Measurements from ENCODE around the gene CNTNAP4.

DNA sequence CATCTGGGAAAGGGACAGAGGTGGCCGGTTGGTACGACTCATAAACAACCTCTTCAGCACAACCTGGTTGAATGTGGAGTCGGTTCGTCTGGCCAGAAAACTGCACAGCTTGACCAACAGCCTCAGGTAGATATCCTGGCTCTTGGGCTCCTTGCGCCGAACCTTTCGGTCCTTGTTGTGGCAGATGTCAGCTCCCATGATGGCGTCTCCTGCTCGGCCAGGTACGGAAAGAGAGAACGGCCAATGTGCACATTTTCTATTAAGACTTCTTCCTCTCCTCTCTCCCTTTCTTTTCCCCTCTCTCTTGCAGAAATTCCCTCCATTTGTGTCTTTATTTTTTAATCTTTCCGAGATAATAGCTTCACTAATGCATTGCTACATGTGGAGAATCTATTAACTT lies 41.8 kb upstream of the CNTNAP4 start:
- TF ChIP-seq EP300 (conservative IDR thresholded peaks at IDR 0.05; ENCODE audit: poor library complexity, severe bottlenecking) (no peak), POLR2AphosphoS5 (IDR thresholded peaks at IDR 0.05) (no peak), EZH2 (IDR thresholded peaks at IDR 0.05; ENCODE audit: borderline replicate concordance, insufficient read depth, low read length, poor library complexity, severe bottlenecking) (no peak), TAF1 (IDR thresholded peaks at IDR 0.05; ENCODE audit: low read depth) (no peak), MXI1 (conservative IDR thresholded peaks at IDR 0.05; ENCODE audit: poor library complexity, severe bottlenecking) (no peak), RAD21 (conservative IDR thresholded peaks at IDR 0.05) (no peak)
- TF ChIP-seq, protein P1, sequence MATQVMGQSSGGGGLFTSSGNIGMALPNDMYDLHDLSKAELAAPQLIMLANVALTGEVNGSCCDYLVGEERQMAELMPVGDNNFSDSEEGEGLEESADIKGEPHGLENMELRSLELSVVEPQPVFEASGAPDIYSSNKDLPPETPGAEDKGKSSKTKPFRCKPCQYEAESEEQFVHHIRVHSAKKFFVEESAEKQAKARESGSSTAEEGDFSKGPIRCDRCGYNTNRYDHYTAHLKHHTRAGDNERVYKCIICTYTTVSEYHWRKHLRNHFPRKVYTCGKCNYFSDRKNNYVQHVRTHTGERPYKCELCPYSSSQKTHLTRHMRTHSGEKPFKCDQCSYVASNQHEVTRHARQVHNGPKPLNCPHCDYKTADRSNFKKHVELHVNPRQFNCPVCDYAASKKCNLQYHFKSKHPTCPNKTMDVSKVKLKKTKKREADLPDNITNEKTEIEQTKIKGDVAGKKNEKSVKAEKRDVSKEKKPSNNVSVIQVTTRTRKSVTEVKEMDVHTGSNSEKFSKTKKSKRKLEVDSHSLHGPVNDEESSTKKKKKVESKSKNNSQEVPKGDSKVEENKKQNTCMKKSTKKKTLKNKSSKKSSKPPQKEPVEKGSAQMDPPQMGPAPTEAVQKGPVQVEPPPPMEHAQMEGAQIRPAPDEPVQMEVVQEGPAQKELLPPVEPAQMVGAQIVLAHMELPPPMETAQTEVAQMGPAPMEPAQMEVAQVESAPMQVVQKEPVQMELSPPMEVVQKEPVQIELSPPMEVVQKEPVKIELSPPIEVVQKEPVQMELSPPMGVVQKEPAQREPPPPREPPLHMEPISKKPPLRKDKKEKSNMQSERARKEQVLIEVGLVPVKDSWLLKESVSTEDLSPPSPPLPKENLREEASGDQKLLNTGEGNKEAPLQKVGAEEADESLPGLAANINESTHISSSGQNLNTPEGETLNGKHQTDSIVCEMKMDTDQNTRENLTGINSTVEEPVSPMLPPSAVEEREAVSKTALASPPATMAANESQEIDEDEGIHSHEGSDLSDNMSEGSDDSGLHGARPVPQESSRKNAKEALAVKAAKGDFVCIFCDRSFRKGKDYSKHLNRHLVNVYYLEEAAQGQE (IDR thresholded peaks at IDR 0.05; ENCODE audit: borderline replicate concordance): no peak
- TF ChIP-seq, protein P2, sequence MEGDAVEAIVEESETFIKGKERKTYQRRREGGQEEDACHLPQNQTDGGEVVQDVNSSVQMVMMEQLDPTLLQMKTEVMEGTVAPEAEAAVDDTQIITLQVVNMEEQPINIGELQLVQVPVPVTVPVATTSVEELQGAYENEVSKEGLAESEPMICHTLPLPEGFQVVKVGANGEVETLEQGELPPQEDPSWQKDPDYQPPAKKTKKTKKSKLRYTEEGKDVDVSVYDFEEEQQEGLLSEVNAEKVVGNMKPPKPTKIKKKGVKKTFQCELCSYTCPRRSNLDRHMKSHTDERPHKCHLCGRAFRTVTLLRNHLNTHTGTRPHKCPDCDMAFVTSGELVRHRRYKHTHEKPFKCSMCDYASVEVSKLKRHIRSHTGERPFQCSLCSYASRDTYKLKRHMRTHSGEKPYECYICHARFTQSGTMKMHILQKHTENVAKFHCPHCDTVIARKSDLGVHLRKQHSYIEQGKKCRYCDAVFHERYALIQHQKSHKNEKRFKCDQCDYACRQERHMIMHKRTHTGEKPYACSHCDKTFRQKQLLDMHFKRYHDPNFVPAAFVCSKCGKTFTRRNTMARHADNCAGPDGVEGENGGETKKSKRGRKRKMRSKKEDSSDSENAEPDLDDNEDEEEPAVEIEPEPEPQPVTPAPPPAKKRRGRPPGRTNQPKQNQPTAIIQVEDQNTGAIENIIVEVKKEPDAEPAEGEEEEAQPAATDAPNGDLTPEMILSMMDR (IDR thresholded peaks at IDR 0.05; ENCODE audit: poor library complexity, severe bottlenecking): no peak

Measured in neural cell (in vitro differentiated cells).